Vagina (tissue), 2 donors: Measurements from ENCODE around the gene NAAA.

Source experiments
- POLR2A ChIP-seq, 2 donors: fragments of 450-650 bp; IDR thresholded peaks; one replicate each; pipeline ENCODE4 v1.6.1; 2017; ENCODE audit warnings: antibody characterized with exemption in 2 of 2, mild to moderate bottlenecking in 2 of 2, moderate library complexity in 2 of 2
- POLR2AphosphoS5 ChIP-seq, 2 donors: sonication (generic); formaldehyde crosslinking; IDR thresholded peaks; one replicate each; pipeline ENCODE4 v1.9.0; 2017; ENCODE audit warnings: antibody characterized with exemption in 2 of 2, mild to moderate bottlenecking in 2 of 2, low read depth in 1 of 2; ENCODE audit not compliant: insufficient read depth in 1 of 2
- TF ChIP-seq, protein P1 (sequence below), 3 experiments: fragments of 450-650 bp in 2 of 3; fragments of 200-600 bp in 1 of 3; sonication (generic) in 1 of 3; IDR thresholded peaks; one replicate each; pipeline ENCODE4 v1.5.1; 2017 to 2019; ENCODE audit warnings: antibody characterized with exemption in 3 of 3, mild to moderate bottlenecking in 2 of 3, moderate library complexity in 2 of 3

DNA sequence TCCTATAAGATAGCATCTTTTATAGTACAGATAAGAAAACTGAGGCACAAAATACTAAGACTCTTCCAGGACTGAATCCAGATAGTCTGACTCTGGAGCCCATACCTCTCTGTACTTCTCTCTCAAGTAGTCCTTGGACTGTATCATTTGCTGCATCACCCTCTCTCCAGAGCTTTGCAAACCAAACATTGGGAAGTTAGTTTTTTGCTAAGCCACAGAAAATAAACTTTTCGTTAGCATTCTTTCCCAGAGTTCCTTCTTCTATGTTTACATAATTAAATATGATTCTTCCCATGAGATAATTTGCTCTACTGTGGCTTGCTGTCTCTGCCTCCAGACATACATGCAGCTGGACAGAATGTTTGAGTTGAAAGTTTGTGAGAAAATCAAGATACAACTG, 60.5 kb downstream of the NAAA start:
- TF ChIP-seq POLR2A (IDR thresholded peaks at IDR 0.05): no peak
- TF ChIP-seq, protein P1, sequence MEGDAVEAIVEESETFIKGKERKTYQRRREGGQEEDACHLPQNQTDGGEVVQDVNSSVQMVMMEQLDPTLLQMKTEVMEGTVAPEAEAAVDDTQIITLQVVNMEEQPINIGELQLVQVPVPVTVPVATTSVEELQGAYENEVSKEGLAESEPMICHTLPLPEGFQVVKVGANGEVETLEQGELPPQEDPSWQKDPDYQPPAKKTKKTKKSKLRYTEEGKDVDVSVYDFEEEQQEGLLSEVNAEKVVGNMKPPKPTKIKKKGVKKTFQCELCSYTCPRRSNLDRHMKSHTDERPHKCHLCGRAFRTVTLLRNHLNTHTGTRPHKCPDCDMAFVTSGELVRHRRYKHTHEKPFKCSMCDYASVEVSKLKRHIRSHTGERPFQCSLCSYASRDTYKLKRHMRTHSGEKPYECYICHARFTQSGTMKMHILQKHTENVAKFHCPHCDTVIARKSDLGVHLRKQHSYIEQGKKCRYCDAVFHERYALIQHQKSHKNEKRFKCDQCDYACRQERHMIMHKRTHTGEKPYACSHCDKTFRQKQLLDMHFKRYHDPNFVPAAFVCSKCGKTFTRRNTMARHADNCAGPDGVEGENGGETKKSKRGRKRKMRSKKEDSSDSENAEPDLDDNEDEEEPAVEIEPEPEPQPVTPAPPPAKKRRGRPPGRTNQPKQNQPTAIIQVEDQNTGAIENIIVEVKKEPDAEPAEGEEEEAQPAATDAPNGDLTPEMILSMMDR (IDR thresholded peaks at IDR 0.05): no peak
- no peak for TF ChIP-seq POLR2AphosphoS5 (IDR thresholded peaks at IDR 0.05; ENCODE audit: insufficient read depth in 1 of 2, low read depth in 1 of 2)
